ENCODE data around the gene POU3F1.

The POU3F1 gene

DNA sequence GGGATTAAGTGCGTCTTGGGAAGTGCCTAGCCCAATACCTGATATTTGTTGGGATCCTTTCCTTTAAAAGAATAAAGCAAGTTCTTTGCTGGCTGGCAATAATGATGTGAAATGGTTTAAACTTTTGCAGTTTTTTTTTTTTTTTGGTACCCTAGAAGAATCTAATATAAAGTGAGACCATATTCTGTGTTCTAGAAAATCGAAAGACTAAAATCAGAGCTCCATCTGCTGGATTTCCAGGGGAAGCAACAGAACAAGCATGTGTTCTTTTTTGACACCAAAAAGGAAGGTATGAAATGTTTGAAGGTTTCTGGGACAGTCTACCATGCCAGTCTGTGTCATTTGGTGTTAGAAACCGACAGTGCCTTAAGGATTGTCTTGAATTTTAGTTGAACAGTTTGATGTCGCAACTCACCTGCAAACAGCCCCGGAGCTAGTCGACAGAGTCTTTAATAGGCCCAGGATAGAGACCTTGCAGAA is 27.7 kb downstream of the POU3F1 start:
- DNase-seq (ENCODE audit: low read depth) = peak; percentile 53
- no peak overlapping the region for H3K4me3 ChIP-seq (ENCODE audit: low read length)
- TF ChIP-seq, protein P1, sequence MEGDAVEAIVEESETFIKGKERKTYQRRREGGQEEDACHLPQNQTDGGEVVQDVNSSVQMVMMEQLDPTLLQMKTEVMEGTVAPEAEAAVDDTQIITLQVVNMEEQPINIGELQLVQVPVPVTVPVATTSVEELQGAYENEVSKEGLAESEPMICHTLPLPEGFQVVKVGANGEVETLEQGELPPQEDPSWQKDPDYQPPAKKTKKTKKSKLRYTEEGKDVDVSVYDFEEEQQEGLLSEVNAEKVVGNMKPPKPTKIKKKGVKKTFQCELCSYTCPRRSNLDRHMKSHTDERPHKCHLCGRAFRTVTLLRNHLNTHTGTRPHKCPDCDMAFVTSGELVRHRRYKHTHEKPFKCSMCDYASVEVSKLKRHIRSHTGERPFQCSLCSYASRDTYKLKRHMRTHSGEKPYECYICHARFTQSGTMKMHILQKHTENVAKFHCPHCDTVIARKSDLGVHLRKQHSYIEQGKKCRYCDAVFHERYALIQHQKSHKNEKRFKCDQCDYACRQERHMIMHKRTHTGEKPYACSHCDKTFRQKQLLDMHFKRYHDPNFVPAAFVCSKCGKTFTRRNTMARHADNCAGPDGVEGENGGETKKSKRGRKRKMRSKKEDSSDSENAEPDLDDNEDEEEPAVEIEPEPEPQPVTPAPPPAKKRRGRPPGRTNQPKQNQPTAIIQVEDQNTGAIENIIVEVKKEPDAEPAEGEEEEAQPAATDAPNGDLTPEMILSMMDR (conservative IDR thresholded peaks at IDR 0.05; ENCODE audit: low read length) = peak; percentile 75

DNA sequence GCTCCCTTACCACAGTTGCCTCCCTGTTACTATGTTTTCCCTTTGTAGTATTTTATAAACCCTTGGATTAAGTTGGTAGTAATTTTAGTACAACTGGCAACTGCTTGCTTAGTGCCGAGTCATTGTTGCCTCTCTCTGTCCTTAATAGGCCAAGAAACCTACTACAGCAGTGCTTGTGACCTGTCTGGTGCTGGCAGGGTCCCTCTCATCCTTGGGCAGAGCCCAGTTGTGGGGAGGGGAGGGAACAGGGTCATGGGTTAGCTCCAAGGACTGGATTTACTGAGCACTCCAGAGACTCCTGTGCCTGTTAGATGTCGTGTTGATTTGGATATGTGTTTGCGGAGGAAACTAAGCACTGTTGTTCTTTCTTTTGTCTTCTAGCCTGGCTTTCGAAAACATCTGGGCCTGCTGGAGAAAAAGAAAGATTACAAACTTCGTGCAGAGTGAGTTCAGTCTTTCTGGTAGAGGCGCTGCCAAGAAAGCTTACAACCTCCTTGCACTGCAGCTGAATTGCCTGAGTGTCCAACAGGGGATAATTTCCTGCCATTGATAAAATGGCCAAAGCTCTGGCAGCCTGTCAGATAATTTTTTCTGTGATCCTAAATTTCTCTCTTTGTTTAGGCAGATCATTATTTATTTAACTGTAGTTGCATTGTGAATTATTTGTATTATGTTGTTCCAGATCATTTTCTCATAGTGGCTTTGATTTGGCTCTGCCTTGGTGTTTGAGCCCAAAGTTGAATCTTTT is 30.4 kb downstream of the POU3F1 start:
- no peak overlapping the region for H3K4me3 ChIP-seq (ENCODE audit: low read length)
- DNase-seq (ENCODE audit: low read depth) = no peak
- TF ChIP-seq, protein P1 (conservative IDR thresholded peaks at IDR 0.05; ENCODE audit: low read length) = no peak

DNA sequence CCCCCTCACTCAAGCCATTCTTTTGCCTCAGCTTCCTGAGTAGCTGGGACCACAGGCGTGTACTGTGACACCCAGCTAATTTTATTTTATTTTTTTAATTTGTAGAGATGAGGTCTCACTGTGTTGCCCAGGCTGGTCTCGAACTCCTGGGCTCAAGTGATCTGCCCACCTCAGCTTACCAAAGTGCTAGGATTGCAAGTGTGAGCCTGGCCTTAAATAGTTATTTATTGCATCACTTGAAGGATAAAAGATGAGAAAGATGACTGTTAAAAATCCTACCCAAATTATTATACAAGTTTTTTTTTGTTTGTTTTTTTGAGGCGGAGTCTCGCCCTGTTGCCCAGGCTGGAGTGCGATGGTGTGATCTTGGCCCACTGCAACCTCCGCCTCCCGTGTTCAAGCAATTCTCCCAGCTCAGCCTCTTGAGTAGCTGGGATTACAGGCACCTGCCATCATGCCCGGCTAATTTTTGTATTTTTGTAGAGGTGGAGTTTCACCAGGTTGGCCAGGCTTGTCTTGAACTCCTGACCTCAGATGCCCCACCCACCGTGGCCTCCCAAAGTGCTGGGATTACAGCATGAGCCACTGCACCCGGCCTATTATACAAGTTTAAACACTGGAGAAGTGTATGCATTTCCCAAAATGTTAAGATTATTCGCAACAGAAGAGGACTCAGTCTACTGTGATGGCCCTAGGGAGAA is 31.7 kb downstream of the POU3F1 start:
- H3K4me3 ChIP-seq (ENCODE audit: low read length) = no peak overlapping the region
- TF ChIP-seq, protein P1 (conservative IDR thresholded peaks at IDR 0.05; ENCODE audit: low read length) = no peak
- no peak for DNase-seq (ENCODE audit: low read depth)

DNA sequence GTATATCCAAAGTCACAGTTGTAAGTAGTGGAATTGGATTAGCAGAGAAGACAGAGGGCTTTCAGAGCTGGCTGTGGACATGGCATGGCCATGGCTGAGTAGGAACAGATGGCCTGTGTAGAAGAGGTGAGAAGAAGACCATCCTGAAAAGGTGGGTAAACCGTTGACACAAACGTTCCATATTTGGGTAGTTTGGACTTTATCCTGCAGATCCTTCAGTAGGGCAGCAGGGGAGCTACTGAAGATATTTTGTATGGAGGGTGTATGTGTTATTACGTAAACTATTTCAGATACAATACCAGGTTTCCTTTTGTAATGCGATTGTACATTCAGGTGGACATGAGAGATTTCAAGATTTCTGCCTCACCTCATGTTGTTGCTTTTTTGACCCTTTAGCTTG is 32.4 kb downstream of the POU3F1 start:
- TF ChIP-seq, protein P1 (conservative IDR thresholded peaks at IDR 0.05; ENCODE audit: low read length) = peak; percentile 37
- no peak for DNase-seq (ENCODE audit: low read depth)
- peak overlapping the region; percentile 26 for H3K4me3 ChIP-seq (ENCODE audit: low read length)

DNA sequence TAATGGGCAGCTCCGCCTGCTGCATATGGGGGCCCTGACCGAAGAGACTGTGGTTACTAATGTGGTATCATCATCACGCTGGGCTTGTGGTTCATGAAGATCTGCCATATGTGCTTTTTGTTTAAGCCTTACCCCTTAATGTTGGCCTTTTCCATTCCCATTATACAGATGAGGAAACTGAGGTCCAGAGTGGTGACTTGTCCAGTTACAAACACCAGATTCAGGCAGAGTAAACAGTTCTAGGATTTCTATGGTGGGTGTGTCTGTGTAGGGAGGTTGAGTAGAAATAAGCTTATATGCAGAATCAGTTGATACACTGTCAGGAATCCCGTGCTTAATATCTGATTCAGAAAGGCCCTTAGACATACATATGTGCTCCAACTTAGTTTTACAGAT is 33.4 kb downstream of the POU3F1 start:
- no peak for DNase-seq (ENCODE audit: low read depth)
- H3K4me3 ChIP-seq (ENCODE audit: low read length) = peak overlapping the region; percentile 69
- TF ChIP-seq, protein P1 (conservative IDR thresholded peaks at IDR 0.05; ENCODE audit: low read length) = no peak

DNA sequence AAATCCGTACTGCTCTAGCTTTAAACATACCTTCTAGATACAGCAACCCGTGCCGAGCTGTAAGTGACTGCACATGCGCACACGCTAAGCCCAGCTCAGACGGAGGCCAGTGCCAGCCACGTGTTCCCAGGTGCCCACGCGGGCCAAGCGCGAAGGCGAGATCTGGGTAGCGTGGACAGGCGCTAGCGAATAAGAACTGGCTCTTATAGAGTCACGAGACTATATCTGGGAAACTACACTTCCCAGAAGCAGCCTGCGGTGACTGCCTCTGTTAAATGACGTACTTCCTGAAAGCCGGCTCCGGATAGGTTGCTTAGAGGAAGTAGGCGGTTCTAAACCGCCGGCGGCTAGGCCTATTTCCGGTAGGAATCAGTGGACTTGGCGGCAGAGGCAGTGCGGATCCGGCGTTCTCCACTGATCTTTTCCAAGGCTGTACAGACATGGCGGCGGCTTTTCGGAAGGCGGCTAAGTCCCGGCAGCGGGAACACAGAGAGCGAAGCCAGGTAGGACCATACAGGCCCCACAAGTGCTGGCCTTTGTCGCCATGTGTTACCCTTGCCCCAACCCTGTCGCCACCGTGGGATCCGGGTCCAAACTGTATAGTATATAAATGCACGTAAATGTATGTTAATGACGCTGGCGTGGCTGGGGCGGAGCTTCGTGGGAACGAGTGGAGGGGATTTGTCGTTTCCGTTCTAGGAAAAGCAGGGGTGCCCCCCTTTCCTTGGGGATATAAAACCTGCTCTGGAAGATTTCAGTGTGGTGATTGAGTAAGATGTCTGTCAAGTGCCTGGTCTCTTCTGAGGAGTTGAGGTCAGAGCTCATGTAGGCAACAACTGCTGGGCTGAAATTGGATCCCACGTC is 34.0 kb downstream of the POU3F1 start, which contains the start of gene UTP11:
UTP11 (plus strand) TSS at position 372 of the 864 bp plus-strand sequence; CDS start at position 441, 69 bp downstream.
- H3K4me3 ChIP-seq (ENCODE audit: low read length) = peak within 1 kb of the TSS; percentile 69
- peak; percentile 100 for DNase-seq (ENCODE audit: low read depth)
- TF ChIP-seq, protein P1 (conservative IDR thresholded peaks at IDR 0.05; ENCODE audit: low read length) = no peak

All from AG10803 (cell line).